Ascending aorta (tissue), 2 donors: ENCODE results near the gene BOLL. TPM values are rescaled to one million over a fixed set of nuclear protein-coding genes. Genes with fewer than 3 reads are reported as not detected.
A peak's percentile ranks its signal among the peaks of the same experiment; 100 is the strongest.

Source experiments
- DNase-seq, 2 donors: peaks; one replicate each; pipeline ENCODE4 v3.0.0-alpha.2; 2019; ENCODE audit warnings: low spot score in 2 of 2
- H3K27ac ChIP-seq, 2 donors: fragments of 200-600 bp; sonication (generic); one replicate each; pipeline ENCODE4 v1.5.1; 2016 to 2017; ENCODE audit warnings: mild to moderate bottlenecking in 1 of 2
- H3K27me3 ChIP-seq: fragments of 200-600 bp; sonication (generic); one replicate; pipeline ENCODE4 v1.5.1; 2017
- H3K36me3 ChIP-seq, 2 donors: fragments of 200-600 bp; sonication (generic); one replicate each; pipeline ENCODE4 v1.5.1; 2016
- H3K4me1 ChIP-seq, 2 donors: fragments of 200-600 bp; sonication (generic); one replicate each; pipeline ENCODE4 v1.5.1; 2016 to 2017; ENCODE audit warnings: mild to moderate bottlenecking in 1 of 2
- H3K4me3 ChIP-seq, 2 donors: fragments of 200-600 bp; sonication (generic); one replicate each; pipeline ENCODE4 v1.5.1; 2016 to 2017; ENCODE audit warnings: mild to moderate bottlenecking in 1 of 2
- H3K9me3 ChIP-seq, 2 donors: fragments of 200-600 bp; sonication (generic); one replicate each; pipeline ENCODE4 v1.5.1; 2016
- intact Hi-C: fragments of 100-400 bp; cut with DNase I; formaldehyde crosslinking; loops from one replicate; pipeline ENCODE4 v1.15.1; 2023
- total RNA-seq: library from RNA; depleted of rRNA; stranded (reverse); fragments of >200 nt; gene quantifications from one replicate; pipeline ENCODE4 v1.1.0, GENCODE V29; 2016
- TF ChIP-seq, protein P1 (sequence below), 3 experiments: fragments of 200-600 bp in 2 of 3; fragments of 450-650 bp in 1 of 3; sonication (generic) in 2 of 3; IDR thresholded peaks; one replicate each; pipeline ENCODE4 v1.5.1; 2016 to 2019; ENCODE audit warnings: antibody characterized with exemption in 3 of 3, mild to moderate bottlenecking in 1 of 3, moderate library complexity in 1 of 3

The BOLL gene
- total RNA-seq, 1 donor from 2014 or later = not detected

DNA sequence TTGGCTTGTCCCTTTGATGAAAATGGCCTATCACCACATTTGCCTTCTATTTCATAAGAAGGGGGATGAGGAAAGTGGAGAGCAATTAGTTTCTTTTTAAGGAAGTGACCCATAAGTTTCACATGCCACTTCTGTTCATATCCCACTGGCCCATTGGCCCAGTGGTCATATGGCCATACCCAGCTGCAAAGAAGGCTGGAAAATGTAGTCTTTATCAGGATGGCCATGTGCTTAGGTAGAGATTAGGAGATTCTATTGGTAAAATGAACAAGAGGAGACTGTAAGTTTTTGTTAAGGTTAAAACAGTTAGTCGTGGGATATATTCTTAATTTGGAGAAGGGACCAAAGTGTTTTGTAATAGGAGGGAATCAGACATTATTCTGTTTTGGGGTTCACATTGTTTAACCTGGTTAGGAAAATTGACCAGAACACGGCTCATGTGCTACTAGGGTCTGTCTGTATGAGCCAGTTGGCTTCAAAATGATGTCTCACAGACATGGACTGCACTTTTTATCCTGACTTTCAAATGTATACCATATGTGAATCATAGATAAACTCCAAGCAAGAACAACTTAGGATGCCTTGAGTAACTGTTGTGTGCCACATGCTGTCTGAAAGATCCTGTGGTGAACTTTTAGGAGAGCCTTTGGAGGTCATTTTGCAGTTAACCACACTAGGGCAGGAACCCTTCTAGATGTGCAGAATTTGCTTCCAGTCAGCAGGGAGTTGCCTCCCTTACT is 36.6 kb upstream of the BOLL start:
- intact Hi-C loops = no loop called here
- Histone ChIP-seq H3K27me3 (no peaks in the 10 kb centered on the region), H3K27ac (no peak overlapping the region), H3K36me3 (no peaks in the 10 kb centered on the region), H3K4me3 (no peak overlapping the region), H3K4me1 (peaks cover 0 to 6% of the 10 kb centered on the region in 2 donors), H3K9me3 (no peaks in the 10 kb centered on the region)
- TF ChIP-seq, protein P1, sequence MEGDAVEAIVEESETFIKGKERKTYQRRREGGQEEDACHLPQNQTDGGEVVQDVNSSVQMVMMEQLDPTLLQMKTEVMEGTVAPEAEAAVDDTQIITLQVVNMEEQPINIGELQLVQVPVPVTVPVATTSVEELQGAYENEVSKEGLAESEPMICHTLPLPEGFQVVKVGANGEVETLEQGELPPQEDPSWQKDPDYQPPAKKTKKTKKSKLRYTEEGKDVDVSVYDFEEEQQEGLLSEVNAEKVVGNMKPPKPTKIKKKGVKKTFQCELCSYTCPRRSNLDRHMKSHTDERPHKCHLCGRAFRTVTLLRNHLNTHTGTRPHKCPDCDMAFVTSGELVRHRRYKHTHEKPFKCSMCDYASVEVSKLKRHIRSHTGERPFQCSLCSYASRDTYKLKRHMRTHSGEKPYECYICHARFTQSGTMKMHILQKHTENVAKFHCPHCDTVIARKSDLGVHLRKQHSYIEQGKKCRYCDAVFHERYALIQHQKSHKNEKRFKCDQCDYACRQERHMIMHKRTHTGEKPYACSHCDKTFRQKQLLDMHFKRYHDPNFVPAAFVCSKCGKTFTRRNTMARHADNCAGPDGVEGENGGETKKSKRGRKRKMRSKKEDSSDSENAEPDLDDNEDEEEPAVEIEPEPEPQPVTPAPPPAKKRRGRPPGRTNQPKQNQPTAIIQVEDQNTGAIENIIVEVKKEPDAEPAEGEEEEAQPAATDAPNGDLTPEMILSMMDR (IDR thresholded peaks at IDR 0.05) = no peak
- DNase-seq = no peak

DNA sequence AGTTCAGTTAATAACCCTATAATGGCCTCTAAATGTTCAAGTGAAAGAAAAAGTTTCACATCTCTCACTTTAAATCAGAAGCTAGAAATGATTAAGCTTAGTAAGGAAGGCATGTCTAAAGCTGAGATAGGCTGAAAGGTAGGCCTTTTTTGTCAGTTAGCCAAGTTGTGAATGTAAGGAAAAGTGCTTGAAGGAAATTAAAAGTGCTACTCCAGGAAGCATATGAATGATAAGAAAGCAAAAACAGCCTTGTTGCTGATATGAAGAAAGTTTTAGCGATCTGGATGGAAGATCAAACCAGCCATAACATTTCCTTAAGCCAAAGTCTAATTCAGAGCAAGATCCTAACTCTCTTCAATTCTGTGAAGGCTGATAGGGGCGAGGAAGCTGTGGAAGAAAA is 29.4 kb upstream of the BOLL start:
- no peaks in the 10 kb centered on the region for H3K27me3 ChIP-seq
- intact Hi-C loops = no loop called here
- no peak overlapping the region for H3K27ac ChIP-seq
- no peak for DNase-seq
- TF ChIP-seq, protein P1 (IDR thresholded peaks at IDR 0.05) = no peak
- peaks cover 0 to 3% of the 10 kb centered on the region in 2 donors for H3K4me1 ChIP-seq
- no peaks in the 10 kb centered on the region for H3K36me3 ChIP-seq
- H3K4me3 ChIP-seq = no peak overlapping the region
- no peaks in the 10 kb centered on the region for H3K9me3 ChIP-seq

DNA sequence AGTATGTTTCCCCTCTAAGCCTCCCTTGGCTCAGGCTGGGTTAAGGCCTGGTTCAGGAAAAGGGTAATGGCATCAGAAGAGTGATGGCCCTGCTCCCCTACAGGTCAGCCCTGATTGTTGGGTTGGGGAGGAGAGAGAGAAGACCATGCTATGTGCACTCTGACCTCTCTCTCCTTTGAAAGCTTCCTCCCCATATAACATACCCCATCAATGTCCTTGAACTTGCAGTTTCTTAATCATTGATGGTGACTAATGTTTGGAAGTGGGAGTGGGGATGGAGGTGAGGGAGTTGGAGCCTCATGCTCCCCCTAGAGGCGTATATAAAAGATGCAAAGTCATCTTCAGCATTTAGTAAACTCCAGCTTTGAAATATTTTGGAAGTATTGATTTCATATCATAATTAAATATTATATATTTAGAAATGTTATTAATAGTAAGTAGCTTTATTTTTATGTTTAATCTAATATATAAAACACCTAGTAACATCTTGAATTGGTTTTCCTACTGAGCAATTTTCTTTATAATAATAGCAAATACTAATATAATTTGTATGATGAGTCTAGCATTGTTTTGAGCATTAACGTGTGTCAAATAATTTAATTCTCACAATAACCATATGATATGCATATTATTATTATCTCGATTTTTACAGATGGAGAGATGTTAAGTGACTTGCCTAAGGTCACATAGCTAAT is 28.1 kb upstream of the BOLL start:
- Histone ChIP-seq H3K27me3 (no peaks in the 10 kb centered on the region), H3K4me1 (peaks cover 3 to 9% of the 10 kb centered on the region in 2 donors), H3K36me3 (no peaks in the 10 kb centered on the region), H3K9me3 (no peaks in the 10 kb centered on the region), H3K27ac (no peak overlapping the region), H3K4me3 (no peak overlapping the region)
- no peak for DNase-seq
- intact Hi-C loops = no loop called here
- TF ChIP-seq, protein P1 (IDR thresholded peaks at IDR 0.05) = peak in 2 of 3 experiments; percentile 35 to 41

DNA sequence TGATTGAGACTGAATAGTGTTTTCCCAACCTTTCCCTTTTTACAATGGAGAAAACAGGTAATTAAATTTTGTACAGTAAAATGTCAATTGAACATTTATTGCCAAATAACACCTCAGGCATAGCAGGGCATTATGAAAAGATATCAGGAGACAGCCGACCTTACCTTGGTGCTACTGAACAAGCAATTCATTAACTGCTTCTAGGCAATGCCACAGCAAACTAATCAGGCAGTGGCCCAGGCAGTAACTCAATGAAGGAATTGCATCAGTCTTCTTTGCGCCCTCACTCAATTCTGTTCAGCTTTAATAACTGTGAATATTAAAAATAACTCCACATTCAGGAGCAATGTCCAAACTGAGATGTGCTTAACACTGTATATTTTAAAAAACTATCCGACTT is 25.4 kb upstream of the BOLL start:
- no peaks in the 10 kb centered on the region for H3K27me3 ChIP-seq
- no peaks in the 10 kb centered on the region for H3K36me3 ChIP-seq
- TF ChIP-seq, protein P1 (IDR thresholded peaks at IDR 0.05) = no peak
- DNase-seq = no peak
- H3K4me1 ChIP-seq = peaks cover 3 to 9% of the 10 kb centered on the region in 2 donors
- no peak overlapping the region for H3K27ac ChIP-seq
- H3K4me3 ChIP-seq = no peak overlapping the region
- intact Hi-C loops = no loop called here
- no peaks in the 10 kb centered on the region for H3K9me3 ChIP-seq

DNA sequence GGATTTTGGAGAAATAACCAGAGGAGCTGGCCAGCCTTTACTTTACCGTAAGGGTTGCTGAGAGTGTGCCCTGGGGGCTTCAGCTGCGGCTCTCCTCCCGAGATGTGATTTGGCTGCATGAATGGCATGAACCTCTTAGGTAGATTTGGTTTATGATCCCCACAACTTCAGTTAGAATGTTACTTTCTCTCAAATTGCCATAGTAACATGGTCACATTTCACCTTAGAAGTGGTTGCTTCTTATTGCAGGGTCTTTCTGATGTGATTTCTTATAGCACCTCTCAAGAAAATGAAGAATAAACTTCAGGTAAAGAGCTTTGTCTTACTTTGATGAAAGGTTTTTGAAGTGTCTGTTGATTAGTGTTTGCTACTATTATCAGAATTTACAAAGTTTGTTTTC is 24.9 kb upstream of the BOLL start:
- H3K4me3 ChIP-seq = no peak overlapping the region
- H3K27me3 ChIP-seq = no peaks in the 10 kb centered on the region
- H3K4me1 ChIP-seq = peaks cover 3 to 9% of the 10 kb centered on the region in 2 donors
- TF ChIP-seq, protein P1 (IDR thresholded peaks at IDR 0.05) = no peak
- DNase-seq = no peak
- peak overlapping the region in 1 of 2 donors; percentile 59 for H3K27ac ChIP-seq
- no peaks in the 10 kb centered on the region for H3K9me3 ChIP-seq
- no peaks in the 10 kb centered on the region for H3K36me3 ChIP-seq
- intact Hi-C loops = no loop called here
